SK-N-SH treated with all-trans-retinoic acid at 6 μM for 48 hours (cell line): ENCODE data around the gene PCDHGA1.

ENCODE experiments used
- ATAC-seq: fragments of 200-7000 bp; cut with Tn5 transposase; 3 replicates; pipeline ENCODE4 v1.9.1; 2020; ENCODE audit warnings: mild to moderate bottlenecking, moderate library complexity
- ARNTL ChIP-seq: fragments of 450-650 bp; formaldehyde crosslinking; IDR thresholded peaks from 2 replicates; pipeline ENCODE4 v1.5.0; 2020; ENCODE audit warnings: low read depth, mild to moderate bottlenecking, moderate library complexity, borderline replicate concordance
- BACH2 ChIP-seq: fragments of 250-450 bp; sonication (Bioruptor Pico); IDR thresholded peaks from 2 replicates; pipeline ENCODE4 v1.9.0; 2021; ENCODE audit warnings: mild to moderate bottlenecking, borderline replicate concordance
- CREB5 ChIP-seq: fragments of 250-450 bp; sonication (Bioruptor Pico); IDR thresholded peaks from 2 replicates; pipeline ENCODE4 v1.5.1; 2020; ENCODE audit warnings: low read depth, mild to moderate bottlenecking, moderate library complexity
- CSRNP3 ChIP-seq: fragments of 250-450 bp; sonication (Bioruptor Pico); IDR thresholded peaks from 2 replicates; pipeline ENCODE4 v1.5.1; 2021; ENCODE audit warnings: mild to moderate bottlenecking, moderate library complexity
- ESRRG ChIP-seq: fragments of 250-450 bp; sonication (Bioruptor Pico); IDR thresholded peaks from 2 replicates; pipeline ENCODE4 v1.6.1; 2021; ENCODE audit warnings: mild to moderate bottlenecking
- GLIS3 ChIP-seq: fragments of 250-450 bp; sonication (Bioruptor Pico); IDR thresholded peaks from 2 replicates; pipeline ENCODE4 v1.5.0; 2020; ENCODE audit warnings: mild to moderate bottlenecking, moderate library complexity
- ISL1 ChIP-seq: fragments of 250-450 bp; sonication (Bioruptor Pico); IDR thresholded peaks from 2 replicates; pipeline ENCODE4 v2.1.2; 2022; ENCODE audit warnings: mild to moderate bottlenecking, moderate library complexity
- PATZ1 ChIP-seq: fragments of 250-450 bp; sonication (Bioruptor Pico); IDR thresholded peaks from 2 replicates; pipeline ENCODE4 v1.8.0; 2020; ENCODE audit warnings: mild to moderate bottlenecking, moderate library complexity, borderline replicate concordance
- POU6F1 ChIP-seq: fragments of 250-450 bp; sonication (Bioruptor Pico); IDR thresholded peaks from 2 replicates; pipeline ENCODE4 v1.8.0; 2021; ENCODE audit warnings: low read depth, mild to moderate bottlenecking, moderate library complexity, borderline replicate concordance
- PPARA ChIP-seq: fragments of 250-450 bp; sonication (Bioruptor Pico); IDR thresholded peaks from 2 replicates; pipeline ENCODE4 v1.5.0; 2020; ENCODE audit warnings: mild to moderate bottlenecking, borderline replicate concordance
- RARB ChIP-seq: fragments of 250-450 bp; sonication (Bioruptor Pico); IDR thresholded peaks from 2 replicates; pipeline ENCODE4 v1.8.0; 2021; ENCODE audit warnings: mild to moderate bottlenecking, moderate library complexity
- TOX ChIP-seq: fragments of 250-450 bp; sonication (Bioruptor Pico); IDR thresholded peaks from 2 replicates; pipeline ENCODE4 v1.8.0; 2021; ENCODE audit warnings: mild to moderate bottlenecking, moderate library complexity, borderline replicate concordance
- TSHZ2 ChIP-seq: fragments of 250-450 bp; sonication (Bioruptor Pico); IDR thresholded peaks from 2 replicates; pipeline ENCODE4 v1.5.0; 2020; ENCODE audit warnings: mild to moderate bottlenecking, moderate library complexity

PCDHGA1 gene

GRCh38 chr5:141476132-141476911, 146.0 kb downstream of the PCDHGA1 start:
- ATAC-seq: peak; percentile 67
- no peak for TF ChIP-seq ARNTL (CRISPR knock-in tag)
- no peak for TF ChIP-seq BACH2
- TF ChIP-seq CREB5 (CRISPR knock-in tag): no peak
- no peak for TF ChIP-seq PATZ1 (CRISPR knock-in tag)

GRCh38 chr5:141477044-141477575, 146.8 kb downstream of the PCDHGA1 start:
- no peak for ATAC-seq
- TF ChIP-seq ARNTL (CRISPR knock-in tag) (no peak), ESRRG (CRISPR knock-in tag) (no peak)

- peak; percentile 7 for ATAC-seq
- TF ChIP-seq CSRNP3 (CRISPR knock-in tag) (no peak), CREB5 (CRISPR knock-in tag) (no peak), TSHZ2 (CRISPR knock-in tag) (no peak), ESRRG (CRISPR knock-in tag) (no peak), PATZ1 (CRISPR knock-in tag) (no peak), POU6F1 (CRISPR knock-in tag) (no peak), BACH2 (no peak), ISL1 (CRISPR knock-in tag) (no peak), PPARA (CRISPR knock-in tag) (no peak), GLIS3 (no peak), TOX (CRISPR knock-in tag) (no peak), RARB (CRISPR knock-in tag) (no peak)
- TF ChIP-seq, all 23 proteins: peak for 0
Observed at GRCh38 chr5:141477815-141478214, 147.5 kb downstream of the PCDHGA1 start.
